HepG2 (cell line): ENCODE results near the gene PANK4. TPM values are rescaled to one million over a fixed set of nuclear protein-coding genes. Genes with fewer than 3 reads are reported as not detected.

Experiments
- AFF4 ChIP-seq: sonication (generic); formaldehyde crosslinking; IDR thresholded peaks from 2 replicates; pipeline ENCODE4 v1.4.0; 2020; ENCODE audit warnings: missing genetic modification reagents
- DMAP1 ChIP-seq: IDR thresholded peaks from 2 replicates; pipeline ENCODE4 v1.6.1; 2016
- FLYWCH1 ChIP-seq: sonication (generic); formaldehyde crosslinking; IDR thresholded peaks from 2 replicates; pipeline ENCODE4 v1.8.1; 2023; ENCODE audit warnings: mild to moderate bottlenecking, missing genetic modification reagents
- FOSL2 ChIP-seq: sonication (generic); formaldehyde crosslinking; IDR thresholded peaks from 2 replicates; pipeline ENCODE4 v1.4.0; 2020; ENCODE audit warnings: missing genetic modification reagents
- GLI4 ChIP-seq: sonication (generic); formaldehyde crosslinking; IDR thresholded peaks from 2 replicates; pipeline ENCODE4 v1.5.1; 2020; ENCODE audit warnings: missing genetic modification reagents, mild to moderate bottlenecking, moderate library complexity, borderline replicate concordance
- JDP2 ChIP-seq: sonication (generic); formaldehyde crosslinking; IDR thresholded peaks from 2 replicates; pipeline ENCODE4 v1.8.1; 2022; ENCODE audit warnings: missing genetic modification reagents, borderline replicate concordance
- KDM1A ChIP-seq: IDR thresholded peaks from 2 replicates; pipeline ENCODE4 v1.6.1; 2016; ENCODE audit warnings: missing compliant biosample characterization
- MAF1 ChIP-seq: sonication (generic); formaldehyde crosslinking; IDR thresholded peaks from 2 replicates; pipeline ENCODE4 v1.5.0; 2020; ENCODE audit warnings: missing genetic modification reagents, borderline replicate concordance
- MIER3 ChIP-seq: IDR thresholded peaks from 2 replicates; pipeline ENCODE4 v1.6.1; 2016; ENCODE audit warnings: missing compliant biosample characterization, borderline replicate concordance
- MLX ChIP-seq: IDR thresholded peaks from 2 replicates; pipeline ENCODE4 v1.6.1; 2016
- MXI1 ChIP-seq: IDR thresholded peaks from 3 replicates; pipeline ENCODE4 v1.6.1; 2012; ENCODE audit warnings: low read depth, low read length, inconsistent platforms, borderline replicate concordance
- NR2F2 ChIP-seq: IDR thresholded peaks from 2 replicates; pipeline ENCODE4 v1.6.1; 2012; ENCODE audit warnings: low read depth, inconsistent platforms, borderline replicate concordance
- PHF21A ChIP-seq: sonication (generic); formaldehyde crosslinking; IDR thresholded peaks from 2 replicates; pipeline ENCODE4 v1.5.0; 2020; ENCODE audit warnings: mild to moderate bottlenecking, missing genetic modification reagents
- PHF8 ChIP-seq: sonication (generic); formaldehyde crosslinking; IDR thresholded peaks from 2 replicates; pipeline ENCODE4 v1.5.0; 2020; ENCODE audit warnings: missing genetic modification reagents
- PTBP1 ChIP-seq: fragments of 200-400 bp; formaldehyde crosslinking; IDR thresholded peaks from 2 replicates; pipeline ENCODE4 v1.6.1; 2018; ENCODE audit warnings: low read length, low read depth; ENCODE audit not compliant: poor library complexity, severe bottlenecking
- RELA ChIP-seq: sonication (generic); formaldehyde crosslinking; IDR thresholded peaks from 2 replicates; pipeline ENCODE4 v1.4.0; 2020; ENCODE audit warnings: missing genetic modification reagents
- RFX3 ChIP-seq: IDR thresholded peaks from 2 replicates; pipeline ENCODE4 v1.6.1; 2016; ENCODE audit warnings: missing biosample characterization, missing genetic modification reagents
- ZBTB38 ChIP-seq: sonication (generic); formaldehyde crosslinking; IDR thresholded peaks from 2 replicates; pipeline ENCODE4 v1.5.1; 2020; ENCODE audit warnings: mild to moderate bottlenecking, missing genetic modification reagents
- ZFP62 ChIP-seq: sonication (generic); formaldehyde crosslinking; IDR thresholded peaks from 2 replicates; pipeline ENCODE4 v1.4.0; 2020; ENCODE audit warnings: missing genetic modification reagents
- ZFX ChIP-seq: sonication (generic); formaldehyde crosslinking; IDR thresholded peaks from 2 replicates; pipeline ENCODE4 v1.4.0; 2020; ENCODE audit warnings: mild to moderate bottlenecking, low read depth, missing genetic modification reagents, moderate library complexity
- ZNF230 ChIP-seq: sonication (generic); formaldehyde crosslinking; IDR thresholded peaks from 2 replicates; pipeline ENCODE4 v1.4.0; 2020; ENCODE audit warnings: mild to moderate bottlenecking, missing genetic modification reagents
- ZNF609 ChIP-seq: sonication (generic); formaldehyde crosslinking; IDR thresholded peaks from 2 replicates; pipeline ENCODE4 v1.4.0; 2020; ENCODE audit warnings: mild to moderate bottlenecking, missing genetic modification reagents, borderline replicate concordance
- polyA plus RNA-seq, 8 experiments: library from polyadenylated mRNA; depleted of rRNA in 3 of 8; stranded (reverse) in 7 of 8; unstranded in 1 of 8; fragments of >200 nt; fragmentation: Illumina TruSeq in 4 of 8; extraction: Trizol in 4 of 8; gene quantifications; 2 replicates each; pipeline versions ENCODE4 v1.2.1 to v1.2.3, GENCODE V29; 2011 to 2016; ENCODE audit warnings: low read depth in 4 of 8, missing spikeins in 1 of 8, mixed read lengths in 1 of 8; ENCODE audit not compliant: insufficient read depth in 1 of 8
- total RNA-seq, 5 experiments: library from RNA; depleted of rRNA; stranded (reverse); fragments of >200 nt; fragmentation: Illumina TruSeq; extraction: Trizol; gene quantifications; 2 replicates each; pipeline ENCODE4 v1.2.3, GENCODE V29; 2016; ENCODE audit warnings: low read depth in 1 of 5

The PANK4 gene
- total and polyA plus RNA-seq, 2 of the 13 experiments (the other 11 are each of a cell fraction or from before 2014, with no cell fraction given): 17.4 to 19.3 TPM

GRCh38 chr1:2543543-2544092 is 17.2 kb upstream of the PANK4 start (continued):
- TF ChIP-seq NR2F2 (no peak), MLX (CRISPR knock-in tag) (no peak), AFF4 (CRISPR knock-in tag) (no peak), GLI4 (CRISPR knock-in tag) (no peak), FOSL2 (CRISPR knock-in tag) (0 out of 2 replicates have a peak, but pooled peaks have one; percentile 9), RELA (no peak), ZNF230 (0 out of 2 replicates have a peak, but pooled peaks have one; percentile 32), PHF21A (CRISPR knock-in tag) (0 out of 2 replicates have a peak, but pooled peaks have one; percentile 38), ZNF609 (CRISPR knock-in tag) (0 out of 2 replicates have a peak, but pooled peaks have one; percentile 32), MXI1 (no peak), MAF1 (CRISPR knock-in tag) (no peak), KDM1A (CRISPR knock-in tag) (no peak), ZFX (peak; percentile 58), ZFP62 (no peak), DMAP1 (0 out of 2 replicates have a peak, but pooled peaks have one; percentile 11), PHF8 (CRISPR knock-in tag) (0 out of 2 replicates have a peak, but pooled peaks have one; percentile 47), PTBP1 (peak; percentile 11), ZBTB38 (CRISPR knock-in tag) (no peak), RFX3 (CRISPR knock-in tag) (no peak), MIER3 (no peak), JDP2 (CRISPR knock-in tag) (no peak), FLYWCH1 (CRISPR knock-in tag) (no peak)
